GM19193 (cell line): ENCODE results near the gene CFP.

ENCODE experiments used
- POLR2A ChIP-seq: IDR thresholded peaks from 4 replicates; pipeline ENCODE4 v1.6.1; 2011; ENCODE audit not compliant: insufficient read depth, insufficient read length; ENCODE audit errors: extremely low read depth

Gene CFP

DNA sequence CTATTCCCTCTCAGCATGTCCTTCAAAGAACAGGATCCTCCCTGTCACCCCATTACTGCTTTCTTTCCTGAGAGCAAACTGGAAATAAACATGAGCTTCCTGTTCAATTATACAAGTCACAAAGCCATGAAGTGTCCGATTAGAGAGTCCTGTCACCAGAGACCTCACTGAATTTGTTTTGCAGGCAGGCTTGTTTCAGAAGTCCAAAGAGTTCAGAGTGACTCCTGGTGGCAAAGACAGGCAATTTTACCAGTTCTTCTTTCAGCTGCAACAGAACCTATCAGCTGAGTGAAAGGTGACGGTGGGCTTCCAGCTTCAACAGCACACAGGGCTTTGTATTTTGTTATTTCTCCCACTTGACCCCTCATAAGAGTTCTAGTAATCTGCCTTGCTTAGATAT lies 14.2 kb upstream of the CFP start:
- no peak for TF ChIP-seq POLR2A

DNA sequence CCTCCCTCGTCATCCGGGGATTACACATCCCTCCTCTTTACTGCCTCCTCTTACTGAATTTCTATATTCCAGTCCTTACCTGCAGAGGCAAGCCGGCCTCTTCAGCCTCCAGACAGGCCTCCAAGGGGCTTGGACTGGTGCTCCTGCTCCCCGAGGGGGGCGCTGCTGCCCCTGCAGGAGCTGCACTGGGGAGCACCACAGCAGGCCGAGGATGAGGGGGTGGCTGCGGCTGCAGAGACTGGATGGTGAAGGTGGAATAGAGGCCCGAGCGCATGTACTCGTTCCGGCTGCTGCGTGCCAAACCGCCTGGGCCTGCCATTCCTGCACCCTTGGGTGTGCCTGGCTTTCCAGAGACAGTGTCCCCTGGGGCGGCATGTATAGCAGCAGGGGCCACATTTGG lies 9.1 kb upstream of the CFP start:
- TF ChIP-seq POLR2A: no peak

DNA sequence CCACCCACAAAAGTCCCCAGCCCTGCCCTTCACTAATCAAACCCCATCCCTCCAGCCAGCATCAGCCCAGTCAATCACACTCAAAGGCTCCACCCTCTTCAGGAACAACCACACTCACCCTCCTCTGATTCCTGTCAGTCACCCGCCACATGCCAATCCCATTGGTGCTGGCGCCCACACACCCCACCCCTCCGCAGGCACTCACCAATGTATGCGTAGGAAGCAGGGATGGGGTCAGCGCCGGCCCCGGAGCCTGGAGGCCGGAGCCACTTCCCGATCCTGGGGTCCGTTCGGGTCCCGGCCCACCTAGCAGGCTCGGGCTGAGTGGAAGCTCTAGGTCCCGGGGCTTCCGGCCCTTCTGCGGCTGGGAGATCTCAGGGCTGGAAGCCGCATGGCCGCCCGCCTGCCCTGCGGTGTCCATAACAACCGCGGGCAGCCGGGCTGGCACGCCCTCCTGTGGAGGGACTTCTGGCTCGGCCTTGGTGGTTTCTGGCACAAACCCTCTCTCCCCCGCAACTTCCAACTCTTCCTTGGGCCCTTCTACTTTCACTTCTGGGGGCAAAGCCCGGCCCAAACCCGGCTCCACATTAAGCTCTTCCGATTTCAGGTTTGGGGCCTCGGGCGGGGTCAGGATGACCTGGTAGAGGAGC lies 7.9 kb upstream of the CFP start:
- TF ChIP-seq POLR2A: no peak

DNA sequence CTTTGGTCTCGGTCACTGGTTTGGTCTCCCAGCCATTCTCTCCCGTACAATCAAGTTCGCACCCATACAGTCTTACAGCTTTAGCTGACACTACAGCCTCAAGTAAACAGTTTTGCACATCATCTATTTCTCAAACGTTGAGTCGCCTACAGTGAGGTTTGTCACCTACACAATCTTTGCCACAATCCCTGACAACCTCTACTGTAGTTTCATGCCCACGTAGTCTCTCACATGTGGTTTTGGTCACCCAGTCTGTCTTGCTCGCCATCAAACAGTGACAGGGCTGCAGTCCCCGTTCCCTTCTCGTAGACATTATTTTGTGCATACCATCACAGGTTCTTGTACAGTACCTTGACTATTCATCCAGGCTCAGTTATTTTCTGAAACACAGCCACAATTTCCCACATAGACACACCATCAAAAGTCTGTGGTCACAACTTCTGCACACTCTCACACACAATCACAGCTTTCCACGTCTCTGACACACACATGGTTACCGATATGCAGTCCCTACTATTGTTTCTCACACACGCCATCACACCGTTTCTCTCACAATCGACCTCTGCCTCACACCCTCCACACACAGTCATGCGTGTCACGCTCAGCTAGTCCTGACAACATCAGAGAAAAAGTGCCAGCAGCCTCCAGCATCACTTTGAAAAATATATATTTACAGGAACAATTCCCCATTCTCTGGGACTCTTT lies 5.3 kb upstream of the CFP start:
- TF ChIP-seq POLR2A: no peak

DNA sequence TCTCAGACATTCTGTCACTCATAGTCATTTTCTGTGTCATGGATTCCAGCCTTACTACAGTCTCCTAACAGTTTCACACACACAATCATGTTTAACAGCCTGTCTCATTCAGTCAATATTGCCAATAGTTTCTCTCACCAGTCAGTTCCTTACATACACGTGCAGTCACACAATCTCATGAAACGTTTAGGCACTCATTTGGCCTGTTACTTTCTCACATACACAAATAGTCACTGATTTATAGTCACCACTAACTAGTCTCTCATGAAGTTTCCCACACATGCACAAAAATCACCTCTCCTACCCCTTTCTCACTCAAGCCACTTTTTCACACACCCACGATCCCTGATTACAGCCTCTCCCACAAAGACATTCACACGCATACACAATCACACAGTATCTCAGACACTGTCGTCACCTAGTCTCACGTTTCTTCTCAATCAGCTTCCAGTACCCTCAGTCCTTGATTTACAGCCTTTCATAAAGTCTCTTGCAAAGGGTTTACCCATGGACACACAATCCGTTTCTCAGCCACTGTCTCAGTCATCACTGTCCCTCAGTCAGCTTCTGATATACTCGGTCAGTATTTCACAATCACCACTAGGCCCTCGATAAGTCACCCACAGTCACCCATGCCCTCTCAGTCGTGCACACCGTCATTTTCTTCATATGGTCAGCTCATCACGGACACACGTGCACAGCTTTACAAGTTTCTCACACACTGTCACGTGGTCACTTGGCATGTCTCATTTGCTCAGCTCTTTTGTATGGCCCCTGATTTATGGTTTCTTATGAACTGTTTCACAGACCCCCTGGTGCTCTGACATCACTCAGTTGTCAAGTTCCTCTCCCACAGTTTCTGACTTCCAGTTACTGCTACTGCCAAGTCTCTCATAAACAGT lies 4.2 kb upstream of the CFP start:
- no peak for TF ChIP-seq POLR2A

DNA sequence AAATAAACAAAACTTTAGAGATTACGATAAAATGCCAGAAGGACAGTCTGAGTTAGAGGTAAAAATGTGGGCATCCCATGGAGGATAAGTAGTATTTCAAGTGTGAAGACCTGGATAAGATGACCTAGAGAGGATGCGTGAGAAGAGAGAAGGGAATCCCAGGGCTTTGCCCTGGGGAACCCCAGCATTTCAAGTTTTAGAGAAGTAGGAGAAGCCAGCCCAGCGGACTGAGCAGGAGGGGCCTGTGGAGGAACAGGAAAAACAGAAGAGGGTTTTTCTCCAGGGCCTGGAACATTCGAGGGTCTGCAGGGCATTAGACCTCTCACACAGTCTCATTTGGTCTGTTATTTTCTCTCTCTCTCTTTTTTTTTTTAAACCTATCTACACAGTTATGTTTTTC lies 2.9 kb upstream of the CFP start:
- TF ChIP-seq POLR2A: no peak

DNA sequence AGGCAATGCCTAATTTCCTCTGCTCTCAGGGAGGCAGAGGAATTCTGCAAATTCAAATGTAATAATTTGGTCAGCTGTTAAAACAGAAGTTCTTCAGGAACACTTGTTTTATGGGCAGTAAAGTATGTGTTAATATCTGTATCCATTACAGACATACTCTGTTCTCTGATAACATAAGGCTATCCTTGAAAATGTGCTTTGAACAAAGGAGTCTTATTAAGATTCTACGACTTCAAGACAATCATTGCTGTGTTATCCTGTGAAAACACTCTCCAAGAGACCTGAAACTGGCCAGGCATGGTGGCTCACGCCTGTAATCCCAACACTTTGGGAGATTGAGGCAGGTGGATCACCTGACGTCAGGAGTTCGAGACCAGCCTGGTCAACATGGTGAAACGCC lies 1.9 kb upstream of the CFP start:
- no peak for TF ChIP-seq POLR2A

DNA sequence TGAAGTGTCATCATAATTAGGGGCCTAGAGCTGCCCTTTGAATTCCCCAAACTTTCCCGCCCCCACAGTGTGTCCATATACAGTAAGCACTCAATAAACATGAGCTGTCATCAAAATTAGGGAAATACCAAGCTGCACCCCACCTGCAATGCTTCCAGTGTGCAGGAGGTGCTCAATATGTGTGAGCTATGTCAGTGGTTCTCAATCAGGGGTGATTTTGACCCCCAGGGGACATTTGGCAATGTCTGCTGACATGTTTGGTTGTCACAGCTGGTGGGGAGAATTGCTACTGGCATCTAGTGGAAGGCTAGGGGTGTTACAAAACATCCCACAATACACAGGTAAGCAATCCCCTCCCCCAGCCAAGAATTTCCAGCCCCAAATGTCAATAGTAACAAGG lies 748 bp downstream of the CFP start:
- no peak for TF ChIP-seq POLR2A

DNA sequence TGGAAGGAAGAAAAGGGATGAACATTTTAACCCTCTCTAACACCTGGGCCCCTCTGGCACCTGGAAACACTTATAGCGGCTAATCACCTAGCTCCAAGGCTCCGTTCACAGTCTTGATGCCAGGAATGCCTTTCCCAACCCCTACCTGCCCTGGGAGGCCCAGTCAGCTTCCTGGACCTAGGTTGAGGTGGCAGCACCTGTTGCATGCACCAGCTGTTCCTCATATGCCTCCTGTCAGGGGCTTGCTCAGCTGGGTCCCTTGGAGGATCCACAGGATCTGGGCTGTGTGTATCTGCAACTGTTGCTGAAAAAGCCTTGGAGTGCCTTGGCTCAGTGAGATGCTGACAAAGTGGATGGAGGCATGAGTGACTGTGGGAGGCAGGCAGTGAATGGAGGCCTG lies 4.4 kb downstream of the CFP start:
- no peak for TF ChIP-seq POLR2A

DNA sequence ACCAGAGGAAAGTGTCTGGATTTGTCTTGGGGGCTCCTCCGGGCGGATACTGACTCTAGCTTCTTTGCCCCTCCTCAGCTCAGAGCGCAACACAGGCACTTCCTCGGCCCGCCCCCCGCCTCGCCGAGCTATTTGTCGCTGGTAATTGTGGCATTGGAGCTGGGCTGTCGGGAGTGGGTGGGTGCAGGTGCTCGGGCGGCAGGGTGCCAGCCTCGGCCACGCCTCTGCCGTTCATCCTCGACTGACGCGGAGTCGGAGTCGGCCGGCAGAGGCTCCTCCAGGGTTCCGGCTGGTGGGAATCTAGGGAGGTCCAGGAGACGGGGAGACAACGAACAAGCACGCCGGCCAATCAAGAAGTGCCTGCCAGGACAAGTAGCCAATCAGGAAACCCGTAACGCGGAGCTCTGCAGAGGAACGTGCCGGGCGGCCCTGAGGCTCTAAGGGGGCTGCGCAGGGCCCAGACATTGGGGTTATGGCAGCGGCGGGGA lies 6.1 kb downstream of the CFP start:
- TF ChIP-seq POLR2A: no peak

DNA sequence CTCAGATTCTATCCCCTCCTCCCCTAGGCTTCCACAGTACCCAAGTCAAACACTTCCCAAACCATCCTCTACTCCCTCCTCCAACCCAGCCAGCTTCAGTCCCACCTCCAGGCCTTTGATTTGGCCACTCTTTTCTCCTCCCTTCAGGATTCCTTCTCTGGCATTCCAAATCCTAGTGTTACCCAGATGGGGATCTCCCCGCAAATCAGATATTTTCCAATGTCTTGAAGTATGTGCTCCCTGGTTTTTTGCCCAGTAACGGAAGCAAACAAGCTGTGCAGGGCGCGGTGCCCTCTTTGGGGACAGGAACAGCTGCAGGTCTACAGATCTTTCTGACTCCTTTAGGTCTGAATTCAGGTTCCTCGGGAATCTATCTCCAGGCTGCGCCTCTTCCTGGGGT lies 7.9 kb downstream of the CFP start:
- no peak for TF ChIP-seq POLR2A

DNA sequence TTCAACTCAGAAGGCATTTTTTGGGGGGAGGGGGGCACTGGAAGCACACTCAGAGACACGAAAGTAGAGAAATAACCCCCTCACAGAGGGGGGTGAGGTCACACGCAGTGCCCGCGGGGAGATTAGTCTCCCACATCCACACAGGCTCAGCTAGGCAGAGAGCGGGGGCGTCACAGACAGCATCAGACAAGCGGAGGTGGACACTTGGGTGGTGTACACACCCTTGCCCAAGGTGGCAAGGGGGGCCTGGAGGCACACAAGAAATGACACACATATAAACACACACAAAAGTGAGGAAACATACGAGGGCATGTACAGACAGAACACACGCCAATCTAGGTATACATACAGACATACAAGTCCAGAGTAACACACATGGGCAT lies 9.4 kb downstream of the CFP start:
- TF ChIP-seq POLR2A: no peak

DNA sequence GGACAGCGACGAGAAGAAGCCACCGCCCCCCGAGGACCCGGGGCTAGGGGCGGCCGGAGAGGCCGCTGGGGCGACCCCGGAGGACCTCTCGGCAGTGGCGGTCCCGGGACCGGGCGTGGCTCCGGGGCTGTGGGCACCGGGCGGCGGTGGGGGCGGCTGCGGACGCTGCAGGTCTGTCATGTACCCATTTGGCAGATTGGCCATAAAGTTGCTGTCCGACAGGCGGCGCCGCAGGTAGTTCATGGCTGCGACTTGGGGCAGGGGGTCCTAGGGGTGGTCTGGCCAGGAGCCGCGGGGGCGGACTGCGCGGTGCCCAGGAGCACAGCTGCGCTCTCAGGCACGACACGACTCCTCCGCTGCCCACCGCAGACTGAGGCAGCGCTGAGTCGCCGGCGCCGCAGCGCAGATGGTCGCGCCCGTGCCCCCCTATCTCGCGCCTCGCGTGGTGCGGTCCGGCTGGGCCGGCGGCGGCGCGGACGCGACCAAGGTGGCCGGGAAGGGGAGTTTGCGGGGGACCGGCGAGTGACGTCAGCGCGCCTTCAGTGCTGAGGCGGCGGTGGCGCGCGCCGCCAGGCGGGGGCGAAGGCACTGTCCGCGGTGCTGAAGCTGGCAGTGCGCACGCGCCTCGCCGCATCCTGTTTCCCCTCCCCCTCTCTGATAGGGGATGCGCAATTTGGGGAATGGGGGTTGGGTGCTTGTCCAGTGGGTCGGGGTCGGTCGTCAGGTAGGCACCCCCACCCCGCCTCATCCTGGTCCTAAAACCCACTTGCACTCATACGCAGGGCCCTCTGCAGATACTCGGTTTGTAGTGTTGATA lies 10.0 kb downstream of the CFP start, which contains the start of gene SYN1:
SYN1 (minus strand) TSS at position 372 of the 817 bp plus-strand sequence; CDS start at position 243, 129 bp downstream.
- TF ChIP-seq POLR2A: no peak

DNA sequence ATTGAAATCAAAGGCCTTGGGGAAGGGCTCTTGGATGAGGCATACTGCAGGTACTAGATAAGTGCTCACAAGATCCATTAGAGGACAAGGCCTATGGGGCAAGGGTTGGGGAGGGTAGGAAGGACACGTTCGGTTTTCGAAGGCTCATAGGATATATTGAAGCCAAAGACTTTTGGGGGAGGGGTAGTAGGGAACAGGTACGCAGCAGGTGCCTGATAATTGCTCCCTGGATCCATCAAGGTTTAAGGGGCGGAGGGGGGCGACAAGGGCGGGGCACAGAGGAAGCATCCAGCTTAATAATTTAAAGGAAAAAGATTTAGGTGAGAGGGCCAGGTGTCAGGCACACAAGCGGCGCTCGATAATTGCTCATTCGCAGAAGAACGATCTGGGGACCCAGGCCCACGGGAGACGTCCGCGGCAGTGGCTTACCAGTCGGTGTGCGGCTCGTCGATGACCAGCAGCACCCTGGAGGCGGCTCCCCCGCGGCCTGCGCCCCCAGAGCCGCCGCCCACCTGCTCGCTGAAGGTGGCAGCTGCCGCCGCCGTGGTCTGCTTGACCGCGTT lies 10.7 kb downstream of the CFP start:
- TF ChIP-seq POLR2A: no peak
